Ovary (tissue), 3 donors: ENCODE data around the gene IL1R2.

Experiments used
- CTCF ChIP-seq, 3 donors: fragments of 450-650 bp in 2 of 3; fragments of 200-600 bp in 1 of 3; IDR thresholded peaks; one replicate each; pipeline versions ENCODE4 v1.5.1 to v1.8.0; 2016 to 2022; ENCODE audit warnings: antibody characterized with exemption in 3 of 3, mild to moderate bottlenecking in 1 of 3
- POLR2A ChIP-seq: fragments of 450-650 bp; IDR thresholded peaks from one replicate; pipeline ENCODE4 v1.6.1; 2017; ENCODE audit warnings: antibody characterized with exemption, mild to moderate bottlenecking, moderate library complexity
- donor health status: DM: no; HTN: no; CAD: no.

GRCh38 chr2:102069311-102069974, 77.7 kb downstream of the IL1R2 start:
- TF ChIP-seq CTCF (IDR thresholded peaks at IDR 0.05) = no peak
- TF ChIP-seq POLR2A = no peak
